Left forelimb (tissue), 1 donor: ENCODE measurements around the gene ZNF487.
"Not testable (repeated sequence)": the region's sequence is repeated elsewhere in the genome, so short reads cannot be mapped to it uniquely, and the experiment has no call there.

Experiments
- DNase-seq: peaks from one replicate; pipeline ENCODE4 v3.0.0-alpha.2; 2018; ENCODE audit warnings: low spot score

The ZNF487 gene

DNA sequence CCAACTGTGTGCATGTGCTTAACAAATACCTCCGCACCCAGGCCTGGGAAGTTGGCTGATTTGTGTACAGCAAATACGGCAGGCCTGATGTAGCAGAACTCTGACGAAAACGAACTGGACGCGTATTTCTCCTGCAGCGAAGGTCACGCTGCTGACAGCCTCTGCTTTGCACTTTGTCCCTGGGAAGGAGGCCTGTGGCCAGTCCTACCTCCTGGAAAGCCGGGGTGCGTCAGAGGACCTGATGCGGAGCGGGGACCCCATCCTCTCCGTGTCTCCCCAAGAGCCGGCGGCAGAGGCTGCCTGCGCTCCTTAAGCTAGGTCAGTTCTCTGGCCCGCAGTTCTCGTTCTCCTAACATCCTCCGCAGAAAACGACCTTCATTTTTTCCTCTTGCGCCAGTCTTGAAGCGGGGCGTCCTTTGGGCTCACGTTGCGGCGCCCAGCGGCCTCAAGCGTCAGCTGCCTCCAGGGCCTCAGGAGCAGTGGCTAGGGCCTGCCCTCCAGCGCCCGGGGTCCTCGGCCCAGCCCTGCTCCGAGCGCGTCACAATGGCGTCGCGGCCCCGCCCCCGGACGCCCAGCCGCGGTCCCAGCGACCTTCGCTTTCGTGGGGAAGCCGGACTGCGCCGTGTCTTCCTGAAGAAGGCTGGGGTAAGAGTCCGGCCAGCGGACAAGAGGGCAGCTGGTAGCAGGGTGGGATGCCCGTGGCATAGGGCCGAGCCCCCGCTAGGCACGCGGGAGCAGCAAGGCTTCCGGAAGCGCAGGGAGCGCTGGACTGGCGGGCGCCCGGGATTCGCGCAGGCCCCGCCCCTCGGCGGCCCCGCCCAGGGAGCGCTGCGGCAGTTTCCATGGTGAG lies at the start of gene ZNF487:
Gene ZNF487 (plus strand): TSS at position 821 of the 850 bp plus-strand sequence. CDS start 38,703 bp downstream, outside the sequence.
- DNase-seq: peak; percentile 97

DNA sequence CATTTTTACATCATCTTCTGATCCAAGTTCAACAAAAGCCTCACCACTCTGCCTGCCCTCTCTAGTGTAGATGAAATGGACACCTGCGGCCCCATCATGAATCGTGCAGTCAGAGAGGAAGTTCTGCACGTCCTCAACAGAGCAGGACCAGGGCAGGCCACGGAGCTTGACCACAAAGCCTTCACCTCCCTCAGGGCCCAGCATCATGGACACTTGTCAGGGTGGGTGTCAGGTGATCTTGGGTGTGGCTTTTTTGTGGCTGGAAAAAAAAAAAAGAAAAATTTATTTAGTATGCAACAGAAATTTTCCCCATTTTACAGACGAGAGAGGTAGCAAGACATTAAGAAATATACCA lies 49.3 kb upstream of the ZNF487 start:
- no peak for DNase-seq

DNA sequence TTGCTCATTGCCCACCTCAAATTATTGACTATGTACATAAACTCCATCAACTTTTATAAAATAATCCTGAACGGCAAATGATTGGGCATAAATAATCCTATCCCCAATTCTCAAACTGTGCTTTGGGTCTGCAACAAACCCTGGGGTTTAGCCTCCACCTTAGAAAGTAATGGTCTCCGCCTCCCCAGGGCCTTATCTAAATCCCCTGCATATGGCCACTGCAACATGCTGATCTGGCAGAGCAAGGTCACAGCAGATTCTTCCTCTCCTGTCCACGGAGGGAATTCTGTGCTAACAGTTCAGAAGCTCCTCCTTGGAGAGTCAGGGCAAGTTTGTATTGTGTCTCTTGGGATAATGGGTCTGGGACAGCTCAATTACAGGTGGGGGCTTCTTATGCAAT lies 47.0 kb upstream of the ZNF487 start:
- DNase-seq: no peak

DNA sequence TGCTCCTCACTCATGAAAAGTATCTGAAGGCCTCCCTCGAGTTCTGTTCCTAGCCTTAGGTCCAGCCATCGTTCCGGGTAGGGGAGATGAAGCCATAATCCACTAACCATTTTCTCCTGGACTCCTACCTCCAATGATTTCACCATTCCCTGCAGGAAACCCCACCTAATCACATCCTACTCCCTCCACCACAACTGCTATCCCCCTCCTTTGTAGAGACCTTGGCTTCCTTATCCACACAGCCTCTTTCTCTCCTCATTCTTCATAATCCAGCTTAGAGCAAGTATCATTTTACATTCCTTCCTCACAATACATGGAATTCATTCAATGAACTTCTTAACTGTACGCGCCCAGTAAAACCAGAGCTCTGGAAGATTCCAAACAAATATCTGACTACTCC lies 46.6 kb upstream of the ZNF487 start:
- no peak for DNase-seq

DNA sequence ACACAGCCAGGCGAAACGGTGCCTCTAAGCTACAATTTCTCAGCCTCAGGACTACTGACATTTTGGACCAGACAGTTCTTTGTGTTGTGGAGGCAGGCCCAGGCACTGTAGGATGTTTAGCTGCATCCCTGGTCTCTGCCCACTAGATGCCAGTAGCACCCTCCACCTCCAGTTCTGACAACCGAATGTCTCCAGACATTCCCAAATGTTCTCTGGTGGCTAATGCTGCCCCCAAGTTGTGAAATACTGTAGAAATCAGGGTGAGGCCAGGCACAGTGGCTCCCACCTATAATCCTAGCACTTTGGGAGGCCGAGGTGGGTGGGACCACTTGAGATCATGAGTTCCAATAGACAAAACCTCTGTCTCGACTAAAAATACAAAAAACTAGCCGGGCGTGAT lies 46.2 kb upstream of the ZNF487 start:
- DNase-seq: no peak

DNA sequence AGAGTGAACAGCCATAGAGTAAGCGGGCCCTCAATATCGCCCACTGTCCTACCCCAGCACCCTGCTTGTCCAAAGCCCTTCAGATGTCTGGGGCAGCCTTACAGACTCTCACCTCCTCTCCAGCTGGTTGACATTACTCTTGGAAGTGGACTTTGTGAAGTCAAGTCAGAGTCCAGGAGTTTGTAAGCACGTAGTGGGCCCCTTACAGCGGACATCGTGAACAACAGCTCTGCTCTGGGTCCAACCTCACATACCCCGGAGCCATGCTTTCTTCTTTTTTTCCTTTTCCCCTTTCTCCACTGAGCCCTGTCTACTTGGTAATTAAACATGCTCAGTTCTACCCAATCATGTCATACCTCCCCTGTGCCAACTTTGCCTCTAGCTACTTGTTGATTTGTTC lies 45.4 kb upstream of the ZNF487 start:
- DNase-seq: no peak

DNA sequence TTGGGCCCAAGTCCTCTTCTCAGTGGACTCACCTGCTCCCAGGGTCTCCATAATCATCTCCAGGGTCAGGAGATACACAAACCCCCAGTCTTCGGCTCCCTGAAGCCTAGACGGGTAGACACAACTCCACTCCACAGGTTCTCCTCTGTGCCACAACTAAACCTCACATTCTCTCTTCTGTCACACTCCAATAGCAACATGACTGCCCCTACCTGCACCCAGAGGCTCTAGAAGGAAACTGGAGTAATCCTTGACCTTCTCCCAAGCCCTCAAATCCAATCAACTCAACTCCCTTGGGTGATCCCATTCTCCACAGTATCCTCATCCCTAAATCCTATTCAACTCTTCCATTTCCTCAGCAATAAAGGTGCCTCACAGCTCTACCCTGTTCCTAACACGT lies 44.2 kb upstream of the ZNF487 start:
- DNase-seq: no peak

DNA sequence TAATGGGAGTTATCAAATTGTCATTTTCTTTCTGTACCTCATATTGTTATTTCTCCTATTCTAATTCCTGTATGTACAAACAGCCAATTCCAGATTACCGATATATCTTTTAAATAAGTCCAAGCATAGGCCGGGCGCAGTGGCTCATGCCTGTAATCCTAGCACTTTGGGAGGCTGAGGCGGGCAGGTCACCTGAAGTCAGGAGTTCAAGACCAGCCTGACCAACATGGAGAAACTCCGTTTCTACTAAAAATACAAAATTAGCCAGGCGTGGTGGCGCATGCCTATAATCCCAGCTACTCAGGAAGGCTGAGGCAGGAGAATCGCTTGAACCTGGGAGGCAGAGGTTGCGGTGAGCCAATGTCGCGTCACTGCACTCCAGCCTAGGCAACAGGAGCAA lies 43.7 kb upstream of the ZNF487 start:
- not testable (repeated sequence) for DNase-seq

DNA sequence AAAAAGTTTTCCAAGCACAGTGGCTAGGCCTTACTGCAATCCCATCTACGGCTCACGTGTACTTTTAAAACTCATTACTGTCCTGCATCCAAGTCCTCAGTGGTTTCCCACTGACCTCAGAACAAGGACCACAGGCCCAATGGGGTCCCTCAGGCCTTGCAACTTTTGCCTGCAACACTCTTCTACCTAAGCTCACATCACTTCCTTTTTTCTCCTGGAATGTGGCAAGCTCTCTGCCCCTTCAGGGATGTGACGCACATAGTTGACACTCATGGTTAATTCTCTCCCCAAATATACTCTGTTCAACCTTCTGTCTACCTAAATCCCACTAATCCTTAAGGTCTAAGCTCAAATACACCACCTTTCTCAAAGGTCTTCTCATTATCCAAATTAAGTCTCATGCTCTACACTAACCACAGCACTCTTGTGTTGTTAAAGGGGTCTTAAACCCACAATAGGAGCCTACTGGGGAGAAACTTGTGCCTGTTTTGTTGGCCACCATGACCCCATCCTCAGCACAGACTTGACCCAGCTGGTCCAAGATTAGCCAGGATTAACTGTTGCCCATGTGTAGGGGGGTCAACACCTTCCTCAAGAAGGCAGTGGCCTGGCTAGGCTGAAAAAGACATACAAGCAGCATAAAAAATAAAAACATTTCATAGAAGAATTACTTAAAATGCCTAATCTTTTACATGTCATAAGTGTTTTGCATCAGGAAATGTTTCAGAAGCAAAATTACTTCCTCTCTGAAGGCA lies 43.1 kb upstream of the ZNF487 start:
- no peak for DNase-seq

DNA sequence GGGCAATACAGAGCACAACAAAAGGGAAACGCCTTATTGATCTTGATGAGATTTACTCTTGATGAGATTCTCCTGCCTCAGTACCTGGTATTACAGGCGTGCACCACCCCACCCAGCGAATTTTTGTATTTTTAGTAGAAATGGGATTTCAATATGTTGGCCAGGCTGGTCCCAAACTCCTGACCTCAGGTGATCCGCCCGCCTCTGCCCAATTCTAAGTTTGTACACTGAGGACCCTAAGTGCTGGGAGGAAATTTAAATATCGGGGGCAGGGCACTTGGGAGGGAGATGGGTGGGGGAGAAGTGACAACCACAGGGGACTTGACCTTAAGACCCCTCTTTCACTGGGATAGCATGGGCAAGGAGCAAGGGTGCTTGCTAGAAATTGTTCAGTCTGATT lies 42.0 kb upstream of the ZNF487 start:
- no peak for DNase-seq

DNA sequence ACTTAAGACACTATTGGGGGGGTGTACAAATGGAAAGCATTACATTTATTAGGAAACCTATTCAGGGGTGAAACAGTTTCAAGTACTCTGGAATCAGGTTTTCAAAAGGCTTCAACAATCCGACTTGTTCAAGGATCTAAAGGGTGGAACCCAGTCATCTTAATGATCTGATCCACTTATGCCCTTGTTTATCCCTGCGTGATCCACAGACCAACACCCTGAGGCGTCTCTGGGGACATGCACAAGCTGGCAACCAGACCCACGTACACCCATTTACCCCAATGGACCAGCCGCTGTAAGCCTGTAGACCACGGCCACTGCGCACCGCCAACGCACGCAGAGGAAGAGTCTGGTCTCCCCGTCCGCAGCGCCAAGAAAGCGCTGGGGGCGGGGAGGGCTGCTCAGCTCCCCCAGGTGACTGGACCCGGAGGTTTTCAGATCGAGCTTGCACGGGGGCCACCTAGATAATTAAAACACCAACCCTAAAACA lies 41.3 kb upstream of the ZNF487 start:
- DNase-seq: no peak

DNA sequence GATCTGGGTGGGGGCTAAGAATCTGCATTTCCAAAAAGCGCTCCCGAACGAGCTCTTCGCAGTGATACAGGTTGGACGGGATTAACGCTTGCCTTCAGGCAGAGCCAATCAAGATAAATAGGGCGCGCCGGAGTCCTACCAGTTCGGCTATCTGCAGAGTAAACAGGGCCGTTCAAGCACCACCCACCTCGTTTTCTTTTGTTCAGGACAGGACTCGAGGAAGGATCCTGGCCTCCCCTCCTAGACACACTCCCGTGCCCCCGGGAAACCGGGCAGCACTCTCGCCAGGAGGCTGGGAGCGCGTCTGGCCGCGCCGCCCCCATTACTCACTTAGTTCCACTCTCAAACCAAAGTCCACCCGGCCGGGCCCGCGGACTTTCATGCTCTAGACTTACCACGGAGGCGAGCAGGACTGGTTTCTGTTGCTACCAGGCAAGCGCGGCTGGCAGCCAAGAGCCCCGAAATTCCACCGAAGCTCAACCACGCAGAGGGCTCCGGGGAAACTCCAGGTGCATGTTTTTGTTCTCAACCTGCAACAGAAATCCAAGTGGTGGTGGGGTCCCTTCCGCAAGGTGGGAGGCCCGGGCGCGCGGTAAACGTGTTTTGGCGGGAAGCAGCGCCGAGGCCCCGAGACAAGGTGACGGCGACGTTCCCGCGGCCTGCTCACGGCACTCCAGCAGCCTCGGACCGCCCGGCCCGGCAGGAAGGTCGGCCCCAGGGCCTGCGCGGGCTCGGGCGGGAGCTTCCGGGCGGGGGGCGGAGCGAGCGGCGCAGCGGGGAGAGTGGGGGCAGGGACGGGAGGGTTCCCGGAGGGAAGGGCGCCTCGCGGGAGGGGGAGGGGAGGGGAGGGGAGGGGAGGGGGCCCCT lies 40.6 kb upstream of the ZNF487 start:
- peak; percentile 85 for DNase-seq

DNA sequence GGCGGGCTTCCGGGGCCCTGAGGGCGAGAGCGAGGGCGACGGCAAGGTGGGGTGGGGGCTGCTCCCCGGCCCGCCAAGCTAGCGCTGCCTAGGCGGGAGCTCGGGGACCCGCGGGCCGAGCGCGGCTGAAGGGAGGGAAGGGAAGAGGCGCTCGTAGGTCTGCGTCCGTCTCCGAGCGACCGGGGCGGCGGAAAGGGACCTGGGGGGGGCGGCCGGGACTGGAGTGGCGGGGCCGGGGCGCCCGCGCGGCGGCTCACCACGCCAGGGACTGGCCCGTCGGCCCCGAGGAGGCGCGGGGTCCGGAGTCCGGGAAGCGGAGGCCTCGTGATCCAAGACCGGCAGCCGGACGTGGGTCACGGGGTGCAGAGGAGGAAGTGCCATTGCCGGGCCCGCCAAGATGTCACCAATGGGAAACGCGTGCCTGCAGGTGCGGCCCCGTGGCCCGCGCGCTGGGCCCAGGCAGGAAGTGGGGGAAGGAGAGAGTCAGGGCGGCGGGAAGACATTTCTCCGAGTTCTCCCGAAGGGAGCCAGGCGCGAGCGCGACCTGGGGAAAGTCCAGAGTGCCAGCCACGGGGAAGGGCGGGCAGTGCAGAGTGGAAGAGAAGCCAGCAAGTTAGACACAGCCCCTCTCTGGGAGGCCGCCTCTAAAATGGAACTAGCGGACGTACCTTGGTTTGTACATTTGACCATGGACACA lies 39.8 kb upstream of the ZNF487 start:
- peak; percentile 85 for DNase-seq

DNA sequence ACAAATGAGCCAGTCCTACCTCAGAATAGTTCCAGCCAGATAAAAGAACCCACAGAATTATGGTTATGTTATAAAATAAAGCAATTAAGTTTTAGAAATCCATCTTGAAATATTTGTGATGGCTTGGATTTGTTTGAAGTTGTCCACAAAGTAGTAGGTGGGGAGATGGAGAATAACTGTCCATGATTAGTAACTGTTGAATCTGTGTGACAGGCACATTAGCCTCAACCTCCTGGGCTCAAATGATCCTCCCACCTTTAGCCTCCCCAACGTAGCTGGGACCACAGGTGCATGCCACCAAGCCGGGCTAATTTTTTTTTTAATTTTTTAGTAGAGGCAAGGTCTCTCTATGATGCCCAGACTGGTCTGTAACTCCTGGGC lies 38.0 kb upstream of the ZNF487 start:
- no peak for DNase-seq

DNA sequence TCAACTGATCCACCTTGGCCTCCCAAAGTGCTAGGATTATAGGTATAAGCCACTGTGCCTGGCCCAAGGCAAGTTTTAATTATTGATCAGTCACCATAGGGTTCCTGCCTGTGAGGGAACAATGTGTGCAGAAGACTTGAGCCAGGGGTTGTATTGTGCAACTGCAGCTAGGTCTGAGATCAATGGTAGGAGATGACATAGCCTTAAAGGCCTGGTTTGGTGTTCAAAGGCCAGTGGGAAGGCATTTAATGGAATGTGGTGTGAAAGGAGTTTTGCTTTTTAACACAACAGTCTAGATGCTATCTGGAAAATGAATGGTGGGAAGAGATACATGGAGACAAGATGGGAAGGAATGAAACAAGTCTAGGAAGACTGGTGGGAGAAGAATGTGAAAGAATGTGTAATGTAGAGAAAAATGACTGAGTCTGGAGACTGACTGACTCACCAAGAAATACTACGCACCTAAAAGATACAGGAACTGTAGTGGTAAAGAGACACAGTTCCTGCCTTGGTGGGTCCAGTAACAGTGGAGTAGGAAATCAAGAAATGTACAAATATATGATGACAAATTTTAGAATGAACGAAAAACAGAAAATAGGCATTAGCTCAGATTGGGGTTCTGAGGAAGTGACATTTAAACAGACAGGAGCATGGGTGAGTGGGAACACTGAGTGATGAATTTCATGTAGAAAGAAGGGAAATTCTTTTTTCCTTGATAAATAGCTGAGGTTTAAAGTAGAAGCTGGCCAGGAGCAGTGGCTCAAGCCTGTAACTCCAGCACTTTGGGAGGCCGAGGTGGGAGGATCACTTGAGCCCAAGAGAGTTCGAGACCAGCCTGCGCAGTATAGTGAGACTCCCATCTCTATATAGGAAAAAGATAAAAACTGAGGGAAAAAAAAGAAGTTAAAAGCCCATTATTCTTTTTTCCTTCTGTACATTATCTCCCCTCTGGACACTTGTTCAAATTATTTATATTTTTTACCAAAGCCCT lies 37.3 kb upstream of the ZNF487 start:
- DNase-seq: no peak

DNA sequence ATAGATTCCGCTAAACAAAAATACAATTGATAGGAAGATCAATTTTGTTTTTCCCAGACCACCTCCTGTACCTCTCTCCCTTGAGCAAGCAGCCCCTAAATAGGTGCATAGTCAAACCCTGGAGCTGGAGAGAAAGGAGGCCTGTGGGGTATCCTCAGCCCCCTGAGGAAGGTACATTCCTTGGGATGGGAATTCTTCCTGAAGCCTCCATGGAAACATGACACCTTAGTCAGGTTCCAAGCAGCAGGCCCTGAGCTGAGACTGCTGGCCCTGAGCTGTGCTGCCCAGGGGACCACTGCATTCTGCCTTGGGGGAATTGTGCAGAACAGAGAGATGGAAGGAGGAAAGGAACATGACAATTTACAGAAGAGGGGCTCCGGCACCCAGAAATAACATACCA lies 35.3 kb upstream of the ZNF487 start:
- no peak for DNase-seq

DNA sequence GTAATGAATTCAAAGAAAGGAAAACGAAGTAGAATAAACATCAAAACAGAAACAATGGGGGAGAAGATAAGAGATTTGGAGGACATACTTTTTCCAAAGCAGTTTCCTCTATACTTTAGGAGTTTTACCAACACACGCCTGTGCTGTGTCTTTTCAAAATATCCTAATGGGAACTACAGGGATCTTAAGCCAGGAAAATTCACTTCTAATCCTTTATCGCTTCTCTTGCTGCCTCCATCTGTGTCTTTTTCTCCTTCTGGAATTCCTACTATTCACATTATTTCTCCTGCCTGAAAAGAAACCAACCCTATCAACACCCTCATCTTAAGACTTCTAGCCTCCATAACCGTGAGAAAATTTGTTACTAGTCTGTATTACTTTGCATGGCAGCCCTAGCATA lies 34.7 kb upstream of the ZNF487 start:
- no peak for DNase-seq

DNA sequence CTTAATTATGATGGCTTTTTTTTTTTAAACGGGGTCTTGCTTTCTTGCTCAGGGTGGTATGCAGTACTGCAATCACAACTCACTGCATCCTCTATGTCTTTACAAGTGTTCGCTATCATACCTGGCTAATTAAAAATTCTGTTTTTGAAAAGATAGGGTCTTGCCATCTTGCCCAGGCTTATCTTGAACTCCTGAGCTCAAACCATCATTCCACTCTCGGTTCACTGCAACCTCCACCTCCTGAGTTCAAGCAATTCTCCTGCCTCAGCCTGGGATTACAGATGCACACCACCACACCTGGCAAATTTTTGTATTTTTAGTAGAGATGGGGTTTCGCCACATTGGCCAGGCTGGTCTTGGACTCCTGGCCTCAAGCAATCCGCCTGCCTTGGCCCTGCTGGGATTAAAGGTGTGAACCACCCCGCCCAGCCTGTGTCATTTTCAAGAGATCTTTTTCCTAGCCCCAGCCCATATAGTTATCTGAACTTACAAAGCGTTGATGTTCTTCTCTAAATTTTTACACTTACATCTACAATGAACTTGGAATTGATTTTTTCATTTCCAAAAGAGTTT lies 33.9 kb upstream of the ZNF487 start:
- DNase-seq: no peak

DNA sequence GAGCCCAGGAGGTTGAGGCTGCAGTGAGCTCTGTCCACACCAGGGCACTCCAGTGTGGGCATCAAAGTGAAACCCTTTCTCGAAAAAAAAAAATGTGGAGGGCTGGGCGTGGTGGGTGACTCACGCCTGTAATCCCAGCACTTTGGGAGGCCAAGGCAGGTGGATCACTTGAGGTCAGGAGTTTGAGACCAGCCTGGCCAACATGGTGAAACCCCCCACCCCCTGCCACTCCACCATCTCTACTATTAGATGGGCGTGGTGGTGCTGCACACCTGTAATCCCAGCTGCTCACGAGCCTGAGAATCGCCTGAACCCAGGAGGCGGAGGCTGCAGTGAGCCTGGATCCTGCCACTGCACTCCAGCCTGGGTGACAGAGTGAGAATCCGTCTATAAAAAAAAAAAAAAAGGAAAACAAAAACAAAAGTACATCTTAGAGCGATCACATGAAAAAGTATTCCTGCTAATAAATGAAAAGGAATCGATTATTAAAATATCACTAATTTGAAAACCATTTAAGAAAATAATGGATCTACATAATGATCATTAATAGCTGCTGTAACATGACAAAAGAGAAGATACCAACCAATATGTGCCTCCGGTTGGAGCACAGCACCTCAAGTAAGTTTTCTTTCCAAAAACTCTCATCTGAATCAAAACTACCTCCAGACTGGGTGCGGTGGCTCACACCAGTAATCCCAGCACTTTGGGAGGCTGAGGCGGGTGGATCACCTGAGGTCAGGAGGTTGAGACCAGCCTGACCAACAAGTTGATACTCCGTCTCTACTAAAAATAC lies 32.8 kb upstream of the ZNF487 start:
- DNase-seq: no peak
